T-helper 22 cell (primary cell): ENCODE measurements around the gene RUFY3.

ENCODE experiments used
- DNase-seq: peaks from one replicate; pipeline ENCODE4 v3.0.0-alpha.2; 2020; ENCODE audit warnings: low read depth

Gene RUFY3

GRCh38 chr4:70841951-70842350, 120.2 kb downstream of the RUFY3 start:
- DNase-seq, result no peak

GRCh38 chr4:70842761-70843435, 121.1 kb downstream of the RUFY3 start:
- no peak for DNase-seq

DNA sequence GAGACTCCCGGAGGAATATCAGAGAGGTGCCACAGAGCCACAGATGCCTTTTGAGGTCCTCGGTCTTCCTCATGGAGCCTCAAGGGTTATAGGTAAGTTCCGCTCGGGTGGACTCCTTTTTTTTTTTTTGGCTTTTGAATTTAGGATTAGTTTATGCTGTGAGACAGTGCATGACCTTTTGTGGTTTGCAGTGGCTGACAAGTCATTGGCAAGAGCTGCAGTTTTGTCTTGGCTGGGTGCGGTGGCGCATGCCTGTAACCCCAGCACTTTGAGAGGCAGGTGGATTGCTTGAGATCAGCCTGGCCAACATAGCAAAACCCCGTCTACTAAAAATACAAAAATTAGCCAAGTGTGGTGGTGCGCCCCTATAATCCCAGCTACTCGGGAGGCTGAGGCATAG, 122.4 kb downstream of the RUFY3 start:
- no peak for DNase-seq

DNA sequence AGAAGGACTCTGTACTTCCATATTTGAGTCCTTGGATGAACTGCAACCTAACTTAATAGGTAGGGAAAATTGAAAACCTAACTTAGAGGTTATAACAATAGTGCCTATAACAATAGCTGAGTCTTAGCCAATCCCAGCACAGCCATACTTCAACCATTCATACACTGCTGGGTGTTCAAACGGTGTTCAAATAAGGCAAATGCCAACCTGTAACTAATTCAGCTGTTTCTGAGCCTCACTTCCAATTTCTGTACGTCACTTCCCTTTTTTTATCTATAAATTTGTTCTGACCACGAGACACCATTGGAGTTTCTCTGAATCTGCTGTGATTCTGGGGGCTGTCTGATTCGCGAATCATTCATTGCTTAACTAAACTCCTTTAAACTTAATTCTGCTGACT, 127.5 kb downstream of the RUFY3 start:
- no peak for DNase-seq

GRCh38 chr4:70855464-70855863, 133.7 kb downstream of the RUFY3 start:
- no peak for DNase-seq
